RWPE2 (cell line): ENCODE results near the gene PLEKHA4.
"Not testable (repeated sequence)": the region's sequence is repeated elsewhere in the genome, so short reads cannot be mapped to it uniquely, and the experiment has no call there.

Experiments used
- ATAC-seq: fragments of 200-7000 bp; cut with Tn5 transposase; 3 replicates; pipeline ENCODE4 v1.9.1; 2021; ENCODE audit warnings: low read depth
- DNase-seq: peaks from one replicate; pipeline ENCODE4 v3.0.0-alpha.2; 2020; ENCODE audit warnings: low spot score
- H3K27ac ChIP-seq: fragments of 450-650 bp; 2 replicates; pipeline ENCODE4 v1.5.1; 2017; ENCODE audit warnings: mild to moderate bottlenecking; ENCODE audit not compliant: poor library complexity, severe bottlenecking
- H3K27me3 ChIP-seq: fragments of 250-450 bp; sonication (Bioruptor Pico); 2 replicates; pipeline ENCODE4 v1.5.1; 2021; ENCODE audit warnings: mild to moderate bottlenecking, moderate library complexity; ENCODE audit not compliant: insufficient read depth, poor library complexity, severe bottlenecking
- H3K36me3 ChIP-seq: fragments of 250-450 bp; sonication (Bioruptor Pico); 2 replicates; pipeline ENCODE4 v1.5.1; 2020; ENCODE audit warnings: low read depth, mild to moderate bottlenecking, moderate library complexity
- H3K4me1 ChIP-seq: fragments of 250-450 bp; sonication (Bioruptor Pico); 2 replicates; pipeline ENCODE4 v1.5.1; 2021; ENCODE audit warnings: mild to moderate bottlenecking, moderate library complexity; ENCODE audit not compliant: insufficient read depth, poor library complexity, severe bottlenecking
- H3K4me3 ChIP-seq: fragments of 250-450 bp; sonication (Bioruptor Pico); 2 replicates; pipeline ENCODE4 v1.5.1; 2021; ENCODE audit warnings: mild to moderate bottlenecking, moderate library complexity; ENCODE audit not compliant: severe bottlenecking
- H3K9me3 ChIP-seq: fragments of 250-450 bp; sonication (Bioruptor Pico); 2 replicates; pipeline ENCODE4 v1.5.1; 2021; ENCODE audit warnings: mild to moderate bottlenecking, moderate library complexity; ENCODE audit not compliant: severe bottlenecking
- TF ChIP-seq, protein P1 (sequence below): fragments of 450-650 bp; IDR thresholded peaks from one replicate; pipeline ENCODE4 v1.5.1; 2017; ENCODE audit warnings: mild to moderate bottlenecking, moderate library complexity; ENCODE audit not compliant: poor library complexity, severe bottlenecking

Gene PLEKHA4

DNA sequence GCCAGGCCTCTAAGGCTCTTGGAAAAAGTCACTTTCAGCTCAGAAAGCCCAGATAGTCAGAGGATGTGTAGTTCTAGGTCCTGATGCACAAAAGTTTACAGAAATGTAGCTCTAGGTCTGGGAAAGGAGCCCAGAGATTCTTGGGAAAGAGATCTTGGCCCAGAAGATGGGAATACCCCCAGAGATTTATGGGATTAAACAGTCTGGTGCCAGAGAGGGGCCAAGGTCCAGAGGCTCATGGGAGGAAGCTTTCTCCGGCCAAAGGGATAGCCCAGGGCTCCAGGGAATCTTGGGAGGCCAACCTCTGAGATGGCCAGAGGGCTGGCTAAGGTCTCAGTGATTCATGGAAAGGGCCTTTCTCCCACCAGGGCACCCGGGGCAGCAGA, 72.7 kb downstream of the PLEKHA4 start:
- TF ChIP-seq, protein P1, sequence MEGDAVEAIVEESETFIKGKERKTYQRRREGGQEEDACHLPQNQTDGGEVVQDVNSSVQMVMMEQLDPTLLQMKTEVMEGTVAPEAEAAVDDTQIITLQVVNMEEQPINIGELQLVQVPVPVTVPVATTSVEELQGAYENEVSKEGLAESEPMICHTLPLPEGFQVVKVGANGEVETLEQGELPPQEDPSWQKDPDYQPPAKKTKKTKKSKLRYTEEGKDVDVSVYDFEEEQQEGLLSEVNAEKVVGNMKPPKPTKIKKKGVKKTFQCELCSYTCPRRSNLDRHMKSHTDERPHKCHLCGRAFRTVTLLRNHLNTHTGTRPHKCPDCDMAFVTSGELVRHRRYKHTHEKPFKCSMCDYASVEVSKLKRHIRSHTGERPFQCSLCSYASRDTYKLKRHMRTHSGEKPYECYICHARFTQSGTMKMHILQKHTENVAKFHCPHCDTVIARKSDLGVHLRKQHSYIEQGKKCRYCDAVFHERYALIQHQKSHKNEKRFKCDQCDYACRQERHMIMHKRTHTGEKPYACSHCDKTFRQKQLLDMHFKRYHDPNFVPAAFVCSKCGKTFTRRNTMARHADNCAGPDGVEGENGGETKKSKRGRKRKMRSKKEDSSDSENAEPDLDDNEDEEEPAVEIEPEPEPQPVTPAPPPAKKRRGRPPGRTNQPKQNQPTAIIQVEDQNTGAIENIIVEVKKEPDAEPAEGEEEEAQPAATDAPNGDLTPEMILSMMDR = no peak
- no peak for ATAC-seq
- H3K27ac ChIP-seq = peak overlapping the region; percentile 37

DNA sequence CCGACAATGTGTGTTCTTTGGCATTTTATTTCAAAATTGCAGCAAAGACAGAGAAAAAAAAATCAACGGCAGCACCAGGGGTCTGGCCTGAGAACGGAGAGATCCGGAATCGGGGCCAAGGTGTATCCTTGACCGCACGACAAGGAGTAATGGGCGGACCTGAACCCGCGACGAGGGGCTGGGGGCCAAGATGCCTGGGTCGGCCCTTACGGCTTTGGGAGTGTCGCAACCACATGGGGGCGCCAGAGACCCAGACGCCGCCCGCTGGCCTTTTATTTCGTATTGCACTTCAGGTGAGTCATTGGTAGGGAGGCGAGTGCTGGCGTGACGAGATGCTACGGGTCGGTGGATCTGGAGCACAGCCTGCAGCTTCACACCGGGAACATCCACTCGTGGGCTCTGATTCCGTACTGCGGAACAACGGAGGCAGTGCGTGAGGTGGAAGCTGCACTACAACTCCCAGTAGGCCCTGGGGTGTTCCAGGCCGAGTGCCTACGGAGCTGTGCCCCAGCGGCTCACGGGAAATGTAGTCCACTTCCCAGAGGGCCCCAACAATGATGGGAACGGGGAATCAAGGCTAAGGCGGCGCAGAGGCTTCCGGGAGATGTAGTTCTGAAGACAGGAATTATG, 73.2 kb downstream of the PLEKHA4 start:
- DNase-seq = peak; percentile 93
- Histone ChIP-seq H3K27me3 (no peaks in the 10 kb centered on the region), H3K27ac (peak overlapping the region; percentile 37), H3K36me3 (no peaks in the 10 kb centered on the region), H3K4me1 (peaks cover 8% of the 10 kb centered on the region), H3K9me3 (no peaks in the 10 kb centered on the region), H3K4me3 (peak overlapping the region; percentile 27)
- TF ChIP-seq, protein P1 = peak; percentile 97
- peak; percentile 97 for ATAC-seq

More for the DNA sequence above, 72.7 kb downstream of the PLEKHA4 start:
- Histone ChIP-seq H3K4me3 (no peak overlapping the region), H3K9me3 (no peaks in the 10 kb centered on the region), H3K27me3 (no peaks in the 10 kb centered on the region), H3K36me3 (no peaks in the 10 kb centered on the region), H3K4me1 (peaks cover 8% of the 10 kb centered on the region)
- no peak for DNase-seq

DNA sequence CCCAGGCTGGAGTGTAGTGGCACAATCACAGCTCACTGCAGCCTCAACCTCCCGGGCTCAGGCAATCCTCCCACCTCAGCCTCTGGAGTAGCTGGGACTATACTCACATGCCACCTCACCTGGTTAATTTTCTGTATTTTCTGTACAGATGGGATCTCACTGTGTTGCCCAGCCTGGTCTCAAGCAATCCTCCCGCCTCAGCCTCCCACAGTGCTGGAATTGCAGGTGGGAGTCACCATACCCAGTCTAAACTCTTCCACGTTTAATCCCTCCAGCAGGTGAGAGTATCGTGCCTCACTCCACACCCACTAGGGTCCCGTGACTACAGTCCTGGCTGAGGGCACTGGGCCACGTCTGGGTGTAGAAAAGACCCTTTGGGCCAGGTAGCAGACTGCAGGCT, 74.1 kb downstream of the PLEKHA4 start:
- TF ChIP-seq, protein P1 = no peak
- Histone ChIP-seq H3K4me3 (no peak overlapping the region), H3K36me3 (no peaks in the 10 kb centered on the region), H3K27ac (no peak overlapping the region), H3K4me1 (peaks cover 6% of the 10 kb centered on the region), H3K27me3 (no peaks in the 10 kb centered on the region), H3K9me3 (no peaks in the 10 kb centered on the region)
- DNase-seq (no peak), ATAC-seq (no peak)

GRCh38 chr19:48793271-48793670, 75.1 kb downstream of the PLEKHA4 start:
- ATAC-seq = no peak
- no peaks in the 10 kb centered on the region for H3K27me3 ChIP-seq
- no peaks in the 10 kb centered on the region for H3K4me1 ChIP-seq
- H3K36me3 ChIP-seq = no peaks in the 10 kb centered on the region
- no peak overlapping the region for H3K27ac ChIP-seq
- no peak overlapping the region for H3K4me3 ChIP-seq
- TF ChIP-seq, protein P1 = no peak
- DNase-seq = no peak
- no peaks in the 10 kb centered on the region for H3K9me3 ChIP-seq

DNA sequence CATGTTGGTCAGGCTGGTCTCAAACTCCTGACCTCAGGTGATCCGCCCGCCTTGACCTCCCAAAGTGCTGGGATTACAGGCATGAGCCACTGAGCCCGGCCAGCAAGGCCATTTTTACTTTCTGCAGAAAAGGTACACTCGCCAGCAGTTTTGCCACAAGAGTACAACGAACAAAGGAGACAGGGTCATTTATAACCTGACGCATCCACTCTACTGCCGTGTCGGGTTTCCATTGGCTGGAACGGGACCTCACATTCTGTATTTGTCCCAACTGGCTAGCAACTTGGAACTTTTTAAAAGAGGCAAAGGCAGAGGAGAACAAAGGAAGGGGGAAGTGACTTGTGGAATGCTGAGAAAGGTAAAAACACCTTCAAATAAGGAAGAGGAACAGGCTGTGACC, 81.1 kb downstream of the PLEKHA4 start:
- ATAC-seq = not testable (repeated sequence)

More for the DNA sequence above, 81.1 kb downstream of the PLEKHA4 start:
- H3K4me3 ChIP-seq, DNase-seq, H3K27ac ChIP-seq, H3K36me3 ChIP-seq, H3K27me3 ChIP-seq, H3K4me1 ChIP-seq, H3K9me3 ChIP-seq: not testable (repeated sequence)
